Stomach (tissue), 9 donors: ENCODE data around the gene FZD7. TPM values are rescaled to one million over a fixed set of nuclear protein-coding genes. Genes with fewer than 3 reads are reported as not detected.
A peak's percentile ranks its signal among the peaks of the same experiment; 100 is the strongest.

Experiments used
- DNase-seq, 2 donors: peaks; one replicate each; pipeline versions ENCODE4 v3.0.0 to v3.0.0-alpha.2; 2013 to 2019
- H3K27ac ChIP-seq, 5 donors: fragments of 200-600 bp in 4 of 5; sonication (generic) in 4 of 5; one replicate each; pipeline ENCODE4 v1.5.1; 2013 to 2019; ENCODE audit warnings: mild to moderate bottlenecking in 1 of 5, moderate library complexity in 1 of 5
- H3K27me3 ChIP-seq, 3 donors: fragments of 200-600 bp; sonication (generic); one replicate each; pipeline ENCODE4 v1.5.1; 2017 to 2019; ENCODE audit warnings: mixed run types in 1 of 3
- H3K36me3 ChIP-seq, 4 donors: fragments of 200-600 bp; sonication (generic); 1 replicate in 3 of 4; 2 replicates in 1 of 4; pipeline ENCODE4 v1.5.1; 2016 to 2019
- H3K4me1 ChIP-seq, 4 donors: fragments of 200-600 bp; sonication (generic); one replicate each; pipeline ENCODE4 v1.5.1; 2016 to 2019
- H3K4me3 ChIP-seq, 4 donors: fragments of 200-600 bp; sonication (generic) in 3 of 4; one replicate each; pipeline ENCODE4 v1.5.1; 2016 to 2019; ENCODE audit warnings: mild to moderate bottlenecking in 1 of 4
- H3K9me3 ChIP-seq, 4 donors: fragments of 200-600 bp; sonication (generic); one replicate each; pipeline ENCODE4 v1.5.1; 2016 to 2019
- CTCF ChIP-seq, 7 experiments: fragments of 450-650 bp in 4 of 7; fragments of 200-600 bp in 3 of 7; sonication (generic) in 3 of 7; IDR thresholded peaks; one replicate each; pipeline ENCODE4 v1.5.1; 2016 to 2019; ENCODE audit warnings: antibody characterized with exemption in 7 of 7, control low read depth in 2 of 7, mild to moderate bottlenecking in 1 of 7
- EP300 ChIP-seq: sonication (generic); formaldehyde crosslinking; IDR thresholded peaks from one replicate; pipeline ENCODE4 v1.6.1; 2017; ENCODE audit warnings: antibody characterized with exemption
- POLR2A ChIP-seq, 4 donors: fragments of 450-650 bp; IDR thresholded peaks; one replicate each; pipeline ENCODE4 v1.6.1; 2016; ENCODE audit warnings: antibody characterized with exemption in 4 of 4, control low read depth in 2 of 4, mild to moderate bottlenecking in 1 of 4, moderate library complexity in 1 of 4
- POLR2AphosphoS5 ChIP-seq, 3 donors: sonication (generic); formaldehyde crosslinking; IDR thresholded peaks; one replicate each; pipeline ENCODE4 v1.6.1; 2016; ENCODE audit warnings: antibody characterized with exemption in 3 of 3
- WGBS, 5 donors: extraction: QIAGEN DNeasy Blood & Tissue Kit in 3 of 5; methylation state at CpG; one replicate each; pipeline versions ENCODE4 v1.1.5 to v1.1.7; 2013 to 2018; 5-methylcytosine and 5-hydroxymethylcytosine counted together
- intact Hi-C: fragments of 100-400 bp; cut with DNase I; formaldehyde crosslinking; loops from one replicate; pipeline ENCODE4 v1.15.1; 2023; ENCODE audit warnings: low total_unique reads
- polyA plus RNA-seq, 3 donors: library from polyadenylated mRNA; stranded (reverse); fragments of 200-250 nt; gene quantifications; one replicate each; pipeline ENCODE4 v1.2.3, GENCODE V29; 2013
- total RNA-seq, 5 donors: library from RNA; depleted of rRNA; stranded (reverse); fragments of >200 nt; gene quantifications; one replicate each; pipeline versions ENCODE4 v1.1.0 to v1.2.3, GENCODE V29; 2014 to 2016
- donor health status: healthy with polysubstance abuse.
- donor health status: Bipolar disorder and iron deficiency.
- donor health status: healthy.

Gene FZD7
- total and polyA plus RNA-seq, 8 donors = 1.7 to 20.9 (median 4.9) TPM

- TF ChIP-seq POLR2A (IDR thresholded peaks at IDR 0.05) = no peak
- no peak overlapping the region for H3K27ac ChIP-seq
- H3K4me3 ChIP-seq = no peak overlapping the region
- no peaks in the 10 kb centered on the region for H3K36me3 ChIP-seq
- peak in 1 of 2 donors; percentile 64 for DNase-seq
- no peaks in the 10 kb centered on the region for H3K27me3 ChIP-seq
- no peaks in the 10 kb centered on the region for H3K9me3 ChIP-seq
- H3K4me1 ChIP-seq = peaks cover 0 to 29% (median 4%) of the 10 kb centered on the region in 4 donors
- intact Hi-C loops = no loop called here
These were observed 15.7 kb upstream of the FZD7 start for GRCh38 chr2:202017940-202018339.

GRCh38 chr2:202018950-202019349 is 14.7 kb upstream of the FZD7 start:
- peaks cover 0 to 29% (median 4%) of the 10 kb centered on the region in 4 donors for H3K4me1 ChIP-seq
- no peaks in the 10 kb centered on the region for H3K9me3 ChIP-seq
- H3K36me3 ChIP-seq = no peaks in the 10 kb centered on the region
- H3K27ac ChIP-seq = no peak overlapping the region
- TF ChIP-seq EP300 = no peak
- no peak for TF ChIP-seq CTCF (IDR thresholded peaks at IDR 0.05)
- no peak for TF ChIP-seq POLR2A (IDR thresholded peaks at IDR 0.05)
- no peak for TF ChIP-seq POLR2AphosphoS5 (IDR thresholded peaks at IDR 0.05)
- peak in 1 of 2 donors; percentile 48 for DNase-seq
- no peaks in the 10 kb centered on the region for H3K27me3 ChIP-seq
- WGBS, 5 donors = 27 to 52% (median 41%) methylated on average over 2 of the region's 2 CpGs
- intact Hi-C loops = no loop called here
- H3K4me3 ChIP-seq = no peak overlapping the region

GRCh38 chr2:202019689-202020450 is 13.8 kb upstream of the FZD7 start:
- H3K27ac ChIP-seq = peak overlapping the region in 1 of 5 donors; percentile 32
- WGBS, 5 donors = 69 to 74% (median 69%) methylated on average over 8 of the region's 8 CpGs
- intact Hi-C loops = no loop called here
- H3K27me3 ChIP-seq = no peaks in the 10 kb centered on the region
- peak in 1 of 2 donors; percentile 46 for DNase-seq
- no peak overlapping the region for H3K4me3 ChIP-seq
- TF ChIP-seq CTCF (IDR thresholded peaks at IDR 0.05) (no peak), EP300 (no peak), POLR2AphosphoS5 (IDR thresholded peaks at IDR 0.05) (no peak), POLR2A (IDR thresholded peaks at IDR 0.05) (no peak)
- H3K9me3 ChIP-seq = no peaks in the 10 kb centered on the region
- no peaks in the 10 kb centered on the region for H3K36me3 ChIP-seq
- H3K4me1 ChIP-seq = peaks cover 0 to 29% (median 4%) of the 10 kb centered on the region in 4 donors

- intact Hi-C loops = no loop called here
- Histone ChIP-seq H3K27ac (no peak overlapping the region), H3K36me3 (no peaks in the 10 kb centered on the region), H3K4me1 (peaks cover 0 to 28% (median 4%) of the 10 kb centered on the region in 4 donors), H3K9me3 (no peaks in the 10 kb centered on the region), H3K27me3 (no peaks in the 10 kb centered on the region), H3K4me3 (no peak overlapping the region)
- TF ChIP-seq POLR2A (IDR thresholded peaks at IDR 0.05) (no peak), EP300 (no peak), POLR2AphosphoS5 (IDR thresholded peaks at IDR 0.05) (no peak)
- peak in 1 of 2 donors; percentile 47 for DNase-seq
- WGBS, 5 donors = 54 to 60% (median 56%) methylated on average over 8 of the region's 8 CpGs
These were observed 10.9 kb upstream of the FZD7 start for GRCh38 chr2:202022755-202023154.

- intact Hi-C loops = no loop called here
- no peak overlapping the region for H3K4me3 ChIP-seq
- 56 to 63% (median 59%) methylated on average over 10 of the region's 10 CpGs for WGBS, 5 donors
- H3K36me3 ChIP-seq = no peaks in the 10 kb centered on the region
- DNase-seq = peak in 1 of 2 donors; percentile 33
- no peak for TF ChIP-seq EP300
- no peak for TF ChIP-seq POLR2A (IDR thresholded peaks at IDR 0.05)
- TF ChIP-seq CTCF (IDR thresholded peaks at IDR 0.05) = no peak
- no peak for TF ChIP-seq POLR2AphosphoS5 (IDR thresholded peaks at IDR 0.05)
- H3K27ac ChIP-seq = no peak overlapping the region
- H3K9me3 ChIP-seq = no peaks in the 10 kb centered on the region
- H3K27me3 ChIP-seq = no peaks in the 10 kb centered on the region
- peaks cover 0 to 22% (median under 1%) of the 10 kb centered on the region in 4 donors for H3K4me1 ChIP-seq
These were observed 10.3 kb upstream of the FZD7 start for GRCh38 chr2:202023198-202023903.
